Measurements from ENCODE around the gene GOLGA5.

DNA sequence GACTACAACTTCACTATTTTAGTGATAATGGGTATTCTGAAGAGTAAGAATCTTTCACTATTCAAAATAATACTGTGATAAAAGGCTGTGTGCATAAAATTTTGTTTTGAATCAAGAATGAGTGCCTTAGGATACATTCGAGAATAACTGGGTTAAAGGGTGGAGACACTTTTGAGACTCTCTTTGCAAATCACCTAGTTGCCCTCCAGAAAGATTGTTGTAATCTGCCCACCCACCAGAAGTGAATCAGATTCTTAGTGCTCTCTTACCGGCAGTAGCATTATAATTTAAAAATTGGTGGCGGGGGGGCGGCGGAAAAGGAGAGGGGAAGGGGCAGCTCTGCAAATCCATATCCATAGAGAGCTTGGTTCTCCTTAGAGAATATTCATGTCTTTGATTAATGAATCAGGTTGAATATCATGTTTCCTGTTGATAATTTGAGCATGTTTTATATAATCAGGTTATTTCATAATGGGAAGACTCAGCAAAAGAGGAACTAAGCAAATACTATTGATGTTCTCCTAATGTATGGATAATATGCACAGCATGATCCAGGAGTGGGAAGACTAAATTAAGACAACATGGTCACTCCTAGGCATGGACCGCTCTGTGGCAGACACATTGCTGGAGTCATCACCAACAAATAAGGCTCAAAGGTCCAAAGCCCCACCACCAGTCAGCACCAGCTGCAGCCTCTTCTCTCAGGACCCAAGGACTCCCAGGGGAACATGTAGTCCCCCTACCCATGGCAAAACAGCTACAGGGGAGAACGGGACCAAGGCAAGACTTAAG is 66.1 kb downstream of the GOLGA5 start:
- TF ChIP-seq, protein P1, sequence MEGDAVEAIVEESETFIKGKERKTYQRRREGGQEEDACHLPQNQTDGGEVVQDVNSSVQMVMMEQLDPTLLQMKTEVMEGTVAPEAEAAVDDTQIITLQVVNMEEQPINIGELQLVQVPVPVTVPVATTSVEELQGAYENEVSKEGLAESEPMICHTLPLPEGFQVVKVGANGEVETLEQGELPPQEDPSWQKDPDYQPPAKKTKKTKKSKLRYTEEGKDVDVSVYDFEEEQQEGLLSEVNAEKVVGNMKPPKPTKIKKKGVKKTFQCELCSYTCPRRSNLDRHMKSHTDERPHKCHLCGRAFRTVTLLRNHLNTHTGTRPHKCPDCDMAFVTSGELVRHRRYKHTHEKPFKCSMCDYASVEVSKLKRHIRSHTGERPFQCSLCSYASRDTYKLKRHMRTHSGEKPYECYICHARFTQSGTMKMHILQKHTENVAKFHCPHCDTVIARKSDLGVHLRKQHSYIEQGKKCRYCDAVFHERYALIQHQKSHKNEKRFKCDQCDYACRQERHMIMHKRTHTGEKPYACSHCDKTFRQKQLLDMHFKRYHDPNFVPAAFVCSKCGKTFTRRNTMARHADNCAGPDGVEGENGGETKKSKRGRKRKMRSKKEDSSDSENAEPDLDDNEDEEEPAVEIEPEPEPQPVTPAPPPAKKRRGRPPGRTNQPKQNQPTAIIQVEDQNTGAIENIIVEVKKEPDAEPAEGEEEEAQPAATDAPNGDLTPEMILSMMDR (conservative IDR thresholded peaks at IDR 0.05; ENCODE audit: low read depth in 2 of 2): no peak
- TF ChIP-seq EZH2 (IDR thresholded peaks at IDR 0.05; ENCODE audit: low read depth, unreplicated experiment) (no peak), ZNF331 (CRISPR knock-in tag; IDR thresholded peaks at IDR 0.05; ENCODE audit: low read depth) (no peak), CREB1 (CRISPR knock-in tag; IDR thresholded peaks at IDR 0.05; ENCODE audit: low read depth) (no peak), EZH2phosphoT487 (IDR thresholded peaks at IDR 0.05; ENCODE audit: unreplicated experiment) (no peak), POLR2AphosphoS5 (IDR thresholded peaks at IDR 0.05; ENCODE audit: low read depth) (no peak)
- TF ChIP-seq, protein P2, sequence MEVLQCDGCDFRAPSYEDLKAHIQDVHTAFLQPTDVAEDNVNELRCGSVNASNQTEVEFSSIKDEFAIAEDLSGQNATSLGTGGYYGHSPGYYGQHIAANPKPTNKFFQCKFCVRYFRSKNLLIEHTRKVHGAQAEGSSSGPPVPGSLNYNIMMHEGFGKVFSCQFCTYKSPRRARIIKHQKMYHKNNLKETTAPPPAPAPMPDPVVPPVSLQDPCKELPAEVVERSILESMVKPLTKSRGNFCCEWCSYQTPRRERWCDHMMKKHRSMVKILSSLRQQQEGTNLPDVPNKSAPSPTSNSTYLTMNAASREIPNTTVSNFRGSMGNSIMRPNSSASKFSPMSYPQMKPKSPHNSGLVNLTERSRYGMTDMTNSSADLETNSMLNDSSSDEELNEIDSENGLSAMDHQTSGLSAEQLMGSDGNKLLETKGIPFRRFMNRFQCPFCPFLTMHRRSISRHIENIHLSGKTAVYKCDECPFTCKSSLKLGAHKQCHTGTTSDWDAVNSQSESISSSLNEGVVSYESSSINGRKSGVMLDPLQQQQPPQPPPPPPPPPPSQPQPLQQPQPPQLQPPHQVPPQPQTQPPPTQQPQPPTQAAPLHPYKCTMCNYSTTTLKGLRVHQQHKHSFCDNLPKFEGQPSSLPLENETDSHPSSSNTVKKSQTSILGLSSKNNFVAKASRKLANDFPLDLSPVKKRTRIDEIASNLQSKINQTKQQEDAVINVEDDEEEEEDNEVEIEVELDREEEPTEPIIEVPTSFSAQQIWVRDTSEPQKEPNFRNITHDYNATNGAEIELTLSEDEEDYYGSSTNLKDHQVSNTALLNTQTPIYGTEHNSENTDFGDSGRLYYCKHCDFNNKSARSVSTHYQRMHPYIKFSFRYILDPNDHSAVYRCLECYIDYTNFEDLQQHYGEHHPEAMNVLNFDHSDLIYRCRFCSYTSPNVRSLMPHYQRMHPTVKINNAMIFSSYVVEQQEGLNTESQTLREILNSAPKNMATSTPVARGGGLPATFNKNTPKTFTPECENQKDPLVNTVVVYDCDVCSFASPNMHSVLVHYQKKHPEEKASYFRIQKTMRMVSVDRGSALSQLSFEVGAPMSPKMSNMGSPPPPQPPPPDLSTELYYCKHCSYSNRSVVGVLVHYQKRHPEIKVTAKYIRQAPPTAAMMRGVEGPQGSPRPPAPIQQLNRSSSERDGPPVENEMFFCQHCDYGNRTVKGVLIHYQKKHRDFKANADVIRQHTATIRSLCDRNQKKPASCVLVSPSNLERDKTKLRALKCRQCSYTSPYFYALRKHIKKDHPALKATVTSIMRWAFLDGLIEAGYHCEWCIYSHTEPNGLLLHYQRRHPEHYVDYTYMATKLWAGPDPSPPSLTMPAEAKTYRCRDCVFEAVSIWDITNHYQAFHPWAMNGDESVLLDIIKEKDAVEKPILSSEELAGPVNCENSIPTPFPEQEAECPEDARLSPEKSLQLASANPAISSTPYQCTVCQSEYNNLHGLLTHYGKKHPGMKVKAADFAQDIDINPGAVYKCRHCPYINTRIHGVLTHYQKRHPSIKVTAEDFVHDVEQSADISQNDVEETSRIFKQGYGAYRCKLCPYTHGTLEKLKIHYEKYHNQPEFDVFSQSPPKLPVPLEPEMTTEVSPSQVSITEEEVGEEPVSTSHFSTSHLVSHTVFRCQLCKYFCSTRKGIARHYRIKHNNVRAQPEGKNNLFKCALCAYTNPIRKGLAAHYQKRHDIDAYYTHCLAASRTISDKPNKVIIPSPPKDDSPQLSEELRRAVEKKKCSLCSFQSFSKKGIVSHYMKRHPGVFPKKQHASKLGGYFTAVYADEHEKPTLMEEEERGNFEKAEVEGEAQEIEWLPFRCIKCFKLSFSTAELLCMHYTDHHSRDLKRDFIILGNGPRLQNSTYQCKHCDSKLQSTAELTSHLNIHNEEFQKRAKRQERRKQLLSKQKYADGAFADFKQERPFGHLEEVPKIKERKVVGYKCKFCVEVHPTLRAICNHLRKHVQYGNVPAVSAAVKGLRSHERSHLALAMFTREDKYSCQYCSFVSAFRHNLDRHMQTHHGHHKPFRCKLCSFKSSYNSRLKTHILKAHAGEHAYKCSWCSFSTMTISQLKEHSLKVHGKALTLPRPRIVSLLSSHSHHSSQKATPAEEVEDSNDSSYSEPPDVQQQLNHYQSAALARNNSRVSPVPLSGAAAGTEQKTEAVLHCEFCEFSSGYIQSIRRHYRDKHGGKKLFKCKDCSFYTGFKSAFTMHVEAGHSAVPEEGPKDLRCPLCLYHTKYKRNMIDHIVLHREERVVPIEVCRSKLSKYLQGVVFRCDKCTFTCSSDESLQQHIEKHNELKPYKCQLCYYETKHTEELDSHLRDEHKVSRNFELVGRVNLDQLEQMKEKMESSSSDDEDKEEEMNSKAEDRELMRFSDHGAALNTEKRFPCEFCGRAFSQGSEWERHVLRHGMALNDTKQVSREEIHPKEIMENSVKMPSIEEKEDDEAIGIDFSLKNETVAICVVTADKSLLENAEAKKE (CRISPR knock-in tag; IDR thresholded peaks at IDR 0.05): no peak
- TF ChIP-seq, protein P3, sequence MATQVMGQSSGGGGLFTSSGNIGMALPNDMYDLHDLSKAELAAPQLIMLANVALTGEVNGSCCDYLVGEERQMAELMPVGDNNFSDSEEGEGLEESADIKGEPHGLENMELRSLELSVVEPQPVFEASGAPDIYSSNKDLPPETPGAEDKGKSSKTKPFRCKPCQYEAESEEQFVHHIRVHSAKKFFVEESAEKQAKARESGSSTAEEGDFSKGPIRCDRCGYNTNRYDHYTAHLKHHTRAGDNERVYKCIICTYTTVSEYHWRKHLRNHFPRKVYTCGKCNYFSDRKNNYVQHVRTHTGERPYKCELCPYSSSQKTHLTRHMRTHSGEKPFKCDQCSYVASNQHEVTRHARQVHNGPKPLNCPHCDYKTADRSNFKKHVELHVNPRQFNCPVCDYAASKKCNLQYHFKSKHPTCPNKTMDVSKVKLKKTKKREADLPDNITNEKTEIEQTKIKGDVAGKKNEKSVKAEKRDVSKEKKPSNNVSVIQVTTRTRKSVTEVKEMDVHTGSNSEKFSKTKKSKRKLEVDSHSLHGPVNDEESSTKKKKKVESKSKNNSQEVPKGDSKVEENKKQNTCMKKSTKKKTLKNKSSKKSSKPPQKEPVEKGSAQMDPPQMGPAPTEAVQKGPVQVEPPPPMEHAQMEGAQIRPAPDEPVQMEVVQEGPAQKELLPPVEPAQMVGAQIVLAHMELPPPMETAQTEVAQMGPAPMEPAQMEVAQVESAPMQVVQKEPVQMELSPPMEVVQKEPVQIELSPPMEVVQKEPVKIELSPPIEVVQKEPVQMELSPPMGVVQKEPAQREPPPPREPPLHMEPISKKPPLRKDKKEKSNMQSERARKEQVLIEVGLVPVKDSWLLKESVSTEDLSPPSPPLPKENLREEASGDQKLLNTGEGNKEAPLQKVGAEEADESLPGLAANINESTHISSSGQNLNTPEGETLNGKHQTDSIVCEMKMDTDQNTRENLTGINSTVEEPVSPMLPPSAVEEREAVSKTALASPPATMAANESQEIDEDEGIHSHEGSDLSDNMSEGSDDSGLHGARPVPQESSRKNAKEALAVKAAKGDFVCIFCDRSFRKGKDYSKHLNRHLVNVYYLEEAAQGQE (IDR thresholded peaks at IDR 0.05; ENCODE audit: unreplicated experiment): no peak
